Mucosa of gallbladder (tissue), 1 donor: ENCODE results near the gene CCND2. TPM values are rescaled to one million over a fixed set of nuclear protein-coding genes. Genes with fewer than 3 reads are reported as not detected.
"Not testable (repeated sequence)": the region's sequence is repeated elsewhere in the genome, so short reads cannot be mapped to it uniquely, and the experiment has no call there.

Experiments
- DNase-seq: peaks from one replicate; pipeline ENCODE4 v3.0.0-alpha.2; 2020; ENCODE audit warnings: low spot score
- total RNA-seq: library from RNA; stranded (reverse); gene quantifications from one replicate; pipeline ENCODE4 v1.2.1, GENCODE V29; 2021
- donor health status: DM: no; HTN: no; CAD: no.

CCND2 gene
- 64.1 TPM for total RNA-seq

DNA sequence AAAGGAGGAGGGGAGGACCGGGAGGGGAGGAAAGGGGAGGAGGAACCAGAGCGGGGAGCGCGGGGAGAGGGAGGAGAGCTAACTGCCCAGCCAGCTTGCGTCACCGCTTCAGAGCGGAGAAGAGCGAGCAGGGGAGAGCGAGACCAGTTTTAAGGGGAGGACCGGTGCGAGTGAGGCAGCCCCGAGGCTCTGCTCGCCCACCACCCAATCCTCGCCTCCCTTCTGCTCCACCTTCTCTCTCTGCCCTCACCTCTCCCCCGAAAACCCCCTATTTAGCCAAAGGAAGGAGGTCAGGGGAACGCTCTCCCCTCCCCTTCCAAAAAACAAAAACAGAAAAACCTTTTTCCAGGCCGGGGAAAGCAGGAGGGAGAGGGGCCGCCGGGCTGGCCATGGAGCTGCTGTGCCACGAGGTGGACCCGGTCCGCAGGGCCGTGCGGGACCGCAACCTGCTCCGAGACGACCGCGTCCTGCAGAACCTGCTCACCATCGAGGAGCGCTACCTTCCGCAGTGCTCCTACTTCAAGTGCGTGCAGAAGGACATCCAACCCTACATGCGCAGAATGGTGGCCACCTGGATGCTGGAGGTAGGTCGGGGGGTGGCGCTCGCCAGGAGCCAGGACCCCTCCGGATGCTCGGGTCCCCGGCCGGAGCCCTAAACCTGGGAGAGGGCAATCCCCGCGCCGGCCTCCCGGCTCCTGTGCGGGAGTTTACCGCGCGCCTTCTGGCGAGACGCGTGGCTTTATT lies at the start of gene CCND2:
Gene CCND2 (plus strand): TSS at position 111 of the 744 bp plus-strand sequence. CDS start 279 bp downstream, at position 390.
- peak; percentile 82 for DNase-seq

DNA sequence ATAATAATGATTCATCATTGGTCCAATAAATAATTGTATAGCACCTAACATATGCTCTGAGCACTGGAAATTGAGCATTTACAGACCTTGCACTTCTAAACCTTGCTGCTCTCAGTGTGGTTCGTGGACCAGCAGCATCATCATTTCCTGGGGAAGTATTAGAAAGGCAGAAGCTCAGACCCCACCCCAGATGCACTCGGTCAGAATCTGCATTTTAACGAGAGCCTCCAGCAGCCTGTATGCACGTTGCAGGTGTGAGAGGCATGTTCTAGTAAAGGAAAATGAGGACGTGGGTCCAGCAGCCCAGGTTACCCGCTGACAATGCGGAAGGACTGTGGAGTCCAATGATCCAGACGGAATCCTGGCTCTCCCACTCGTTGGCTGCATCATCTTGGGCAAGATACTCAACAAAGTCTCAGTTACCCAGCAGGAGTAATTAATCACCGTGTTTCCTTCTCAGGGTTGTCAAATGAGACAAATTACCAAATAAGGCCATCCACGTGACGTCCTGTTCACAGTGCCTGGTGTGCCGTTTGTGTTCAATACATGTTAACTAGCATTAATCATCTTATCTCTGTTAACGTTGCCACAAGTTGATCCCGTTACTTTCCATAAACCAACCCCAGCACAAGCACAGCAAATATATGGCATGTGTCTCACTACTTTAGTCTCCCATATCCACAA lies 49.2 kb upstream of the CCND2 start:
- DNase-seq = no peak

DNA sequence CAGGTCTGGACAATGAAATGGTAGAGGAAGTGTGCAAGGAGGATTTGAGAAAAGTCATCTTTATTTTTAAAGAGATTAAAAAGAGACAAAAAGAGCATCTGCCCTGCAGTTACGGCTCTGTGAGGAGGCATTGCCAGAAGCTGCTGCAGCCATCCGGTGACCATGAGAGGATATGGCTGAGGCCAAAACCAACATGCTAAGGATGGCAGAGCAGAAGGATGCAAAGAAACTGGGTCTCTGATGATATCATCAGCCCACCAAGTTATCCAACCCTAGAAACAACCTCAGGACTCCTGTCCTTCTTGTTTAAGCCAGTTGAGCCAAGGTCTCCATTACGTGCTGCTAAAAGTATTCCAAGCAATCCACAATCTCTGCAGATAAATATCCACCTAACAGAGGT lies 48.0 kb upstream of the CCND2 start:
- DNase-seq = no peak

DNA sequence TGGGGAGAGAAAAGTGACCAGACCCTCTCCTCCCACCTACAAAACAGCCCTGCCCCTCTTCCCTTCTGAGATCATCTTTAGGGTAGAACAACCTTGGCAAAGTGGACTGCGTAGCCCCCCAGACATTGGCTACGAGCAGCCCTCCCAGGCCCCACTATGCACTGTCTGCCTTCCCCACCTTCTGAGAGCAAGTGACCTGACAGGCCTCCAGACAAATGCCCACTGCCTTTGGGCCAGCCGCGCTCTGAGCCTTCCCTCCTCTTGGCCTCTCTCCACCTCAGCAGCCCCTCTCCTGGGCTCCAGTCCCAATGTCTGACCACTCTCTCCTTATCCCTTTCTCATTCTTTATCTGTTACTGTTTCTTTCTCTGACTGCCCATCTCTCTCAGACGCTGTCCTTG lies 46.5 kb upstream of the CCND2 start:
- DNase-seq = no peak

DNA sequence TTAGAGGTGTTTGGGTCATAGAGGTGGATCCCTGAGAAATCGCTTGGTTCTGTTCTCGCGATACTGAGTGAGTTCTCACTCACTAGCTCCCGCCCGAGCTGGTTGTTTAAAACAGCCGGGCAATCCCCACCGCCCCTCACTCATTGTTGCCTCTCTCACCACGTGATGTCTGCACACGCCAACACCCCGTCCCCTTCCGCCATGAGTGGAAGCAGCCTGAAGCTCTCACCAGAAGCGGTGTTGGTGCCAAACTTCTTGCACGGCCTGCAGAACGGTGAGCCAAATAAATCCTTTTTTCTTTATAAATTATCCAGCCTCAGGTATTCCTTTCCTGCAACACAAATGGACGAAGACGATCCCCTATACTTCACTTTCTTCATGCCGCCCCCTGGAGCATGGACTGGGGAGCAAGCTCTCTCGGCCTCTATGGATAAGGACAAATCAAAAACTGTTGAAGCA lies 45.4 kb upstream of the CCND2 start:
- no peak for DNase-seq

DNA sequence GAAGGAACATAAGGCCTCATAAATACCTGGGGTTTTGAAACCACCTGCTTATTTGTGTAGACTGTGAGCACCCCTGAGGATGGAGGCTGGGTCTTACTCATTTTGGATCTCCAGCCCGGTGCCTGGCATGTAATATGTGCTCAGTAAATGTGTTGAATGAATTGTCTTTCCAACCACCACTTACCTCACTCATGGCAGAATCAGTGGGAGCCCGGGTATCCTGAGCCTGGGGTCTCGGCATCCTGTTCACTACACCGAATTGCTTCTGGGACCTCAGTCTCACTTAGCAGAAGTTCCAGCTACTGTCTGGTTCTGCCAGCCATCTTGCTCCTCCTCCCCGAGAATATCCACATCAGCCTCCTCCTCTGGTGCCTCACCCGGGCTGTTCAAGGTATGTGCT lies 43.0 kb upstream of the CCND2 start:
- DNase-seq = no peak

DNA sequence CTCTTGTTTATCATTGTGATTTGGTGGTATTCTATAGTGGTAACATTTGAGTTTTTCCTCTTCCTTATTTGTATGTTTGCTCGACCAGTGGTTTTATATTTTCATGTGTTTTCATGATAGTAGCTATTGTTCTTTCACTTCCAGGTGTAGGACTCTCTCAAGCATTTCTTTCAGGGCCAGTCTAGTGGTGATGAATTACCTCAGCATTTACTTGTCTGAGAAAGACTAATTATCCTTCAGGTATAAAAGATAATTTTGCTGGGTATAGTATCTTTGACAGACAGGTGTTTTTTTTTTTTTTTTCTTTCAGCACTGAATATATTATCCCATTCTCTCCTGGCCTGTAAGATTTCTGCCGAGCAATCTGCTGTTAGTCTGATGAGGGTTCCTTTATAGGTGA lies 35.0 kb upstream of the CCND2 start:
- no peak for DNase-seq

DNA sequence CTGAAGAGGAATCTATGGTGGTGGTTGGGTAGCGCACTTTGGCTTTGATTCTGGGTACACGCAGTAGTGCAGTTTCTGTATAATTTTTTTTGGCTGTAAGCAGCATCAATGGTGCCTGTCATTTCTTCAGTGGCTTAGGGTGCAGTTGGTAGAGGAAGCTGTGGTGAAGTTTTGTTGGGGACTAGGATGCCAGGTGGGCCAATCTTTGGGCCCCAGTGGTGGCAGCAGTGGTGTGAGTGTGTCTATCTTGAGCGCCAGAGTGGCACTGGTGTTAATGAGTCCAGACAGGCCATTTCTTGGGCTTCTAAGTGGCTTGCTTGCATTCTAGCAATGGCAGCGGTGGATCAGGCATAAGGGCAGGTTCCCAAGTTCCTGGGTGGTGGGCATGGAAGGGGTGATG lies 33.8 kb upstream of the CCND2 start:
- no peak for DNase-seq

DNA sequence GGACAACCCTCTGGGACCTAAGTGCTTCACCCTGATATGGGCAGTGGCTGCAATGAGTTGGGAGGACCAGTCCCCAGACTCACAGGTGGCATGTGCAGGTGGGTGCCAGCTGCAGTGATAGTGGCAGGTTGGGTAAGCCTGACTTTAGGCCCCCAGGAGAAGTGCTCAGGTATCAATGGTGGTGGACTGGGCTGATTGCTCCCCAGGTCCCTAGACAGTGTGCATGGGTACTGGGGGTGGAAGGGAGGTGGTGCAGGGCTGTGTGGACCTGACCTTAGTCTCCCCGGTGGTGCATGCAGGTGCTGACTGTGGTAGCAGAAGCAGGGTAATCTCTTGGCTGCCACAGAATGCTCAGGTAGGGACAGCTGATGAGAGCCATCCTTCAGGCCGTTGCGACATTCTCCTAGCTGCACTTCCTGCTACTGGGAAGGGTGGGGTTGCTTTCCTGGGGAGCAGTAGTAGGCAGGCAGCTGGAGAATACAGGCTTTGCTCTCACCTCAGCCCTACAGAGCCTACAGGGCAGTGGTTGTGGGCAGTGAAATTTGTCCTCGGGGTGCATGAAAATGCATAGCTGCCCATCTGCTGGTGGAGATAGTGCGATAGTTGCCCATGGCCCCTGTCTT lies 33.3 kb upstream of the CCND2 start:
- DNase-seq = no peak

DNA sequence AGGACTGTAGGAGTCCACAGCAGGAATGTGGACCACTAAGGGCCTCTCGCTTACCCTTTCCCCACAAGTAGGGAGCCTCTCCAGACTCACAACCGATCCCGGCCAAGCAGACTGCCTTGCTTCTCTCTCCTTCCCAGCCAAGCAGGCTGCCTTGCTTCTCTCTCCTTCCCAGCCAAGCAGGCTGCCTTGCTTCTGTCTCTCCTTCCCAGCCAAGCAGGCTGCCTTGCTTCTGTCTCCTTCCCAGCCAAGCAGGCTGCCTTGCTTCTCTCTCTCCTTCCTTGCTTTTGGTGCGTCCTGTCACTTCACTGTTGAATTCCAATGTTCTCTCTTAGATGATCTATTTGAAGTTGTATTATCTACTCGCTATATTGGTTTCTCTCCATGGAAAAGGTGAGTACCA lies 32.6 kb upstream of the CCND2 start:
- DNase-seq = no peak

DNA sequence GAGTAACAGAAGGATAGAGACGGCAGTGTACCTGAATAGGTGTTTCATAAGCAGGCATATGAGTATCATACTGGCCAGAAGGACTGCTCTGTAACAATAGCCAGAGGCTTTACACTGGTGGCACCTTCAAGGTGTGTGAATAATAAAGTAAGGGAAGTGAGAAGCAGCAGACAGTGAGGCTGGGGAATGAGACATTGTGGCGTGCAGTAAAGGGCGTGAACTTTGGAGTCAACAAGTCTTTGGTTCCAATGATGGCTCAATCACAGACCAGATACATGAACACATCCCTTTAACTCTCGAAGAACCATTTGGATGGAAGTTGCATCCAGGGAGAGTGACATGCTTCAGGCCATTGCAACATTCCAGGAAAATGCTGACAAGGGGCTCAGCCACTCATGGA lies 32.0 kb upstream of the CCND2 start:
- DNase-seq = no peak

DNA sequence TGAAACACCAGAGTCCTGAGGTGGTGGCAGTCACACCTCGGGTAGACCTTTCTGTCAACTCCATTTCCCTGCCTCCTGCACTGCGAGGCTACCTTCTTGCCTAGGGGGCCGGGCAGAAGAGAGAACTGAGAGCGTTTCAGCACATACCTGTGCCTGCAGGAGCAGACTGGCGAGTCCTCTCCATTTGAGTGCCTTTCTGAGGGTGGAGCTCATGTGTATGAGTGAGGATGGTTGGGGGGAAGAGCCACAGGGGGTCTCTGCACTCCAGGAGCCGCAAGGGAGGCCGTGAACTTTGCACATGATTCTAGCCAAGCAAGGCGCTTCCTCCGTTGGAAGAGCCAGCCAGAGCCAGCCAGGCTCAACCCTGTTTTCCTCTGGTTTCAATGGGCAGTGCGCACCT lies 31.0 kb upstream of the CCND2 start:
- no peak for DNase-seq

DNA sequence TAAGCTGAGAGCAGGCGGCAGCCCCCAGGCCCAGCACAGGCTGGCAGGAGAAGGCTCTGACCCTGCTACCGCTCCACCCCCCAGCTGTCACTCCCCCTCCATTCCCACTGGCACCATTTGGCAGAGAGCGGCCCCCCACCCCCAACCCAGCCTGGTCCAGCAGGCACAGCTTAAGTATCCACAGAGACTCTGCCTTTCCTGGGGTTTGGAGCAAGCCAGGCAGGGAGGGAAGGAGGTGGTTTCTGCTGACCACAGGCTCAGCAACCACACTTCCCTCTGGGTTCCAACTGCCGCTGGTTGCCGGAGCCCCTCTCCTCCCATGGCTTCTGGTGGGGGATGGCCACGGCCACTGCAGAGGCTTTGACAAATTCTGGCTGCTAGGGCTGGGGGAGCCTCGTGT lies 30.5 kb upstream of the CCND2 start:
- DNase-seq = no peak

DNA sequence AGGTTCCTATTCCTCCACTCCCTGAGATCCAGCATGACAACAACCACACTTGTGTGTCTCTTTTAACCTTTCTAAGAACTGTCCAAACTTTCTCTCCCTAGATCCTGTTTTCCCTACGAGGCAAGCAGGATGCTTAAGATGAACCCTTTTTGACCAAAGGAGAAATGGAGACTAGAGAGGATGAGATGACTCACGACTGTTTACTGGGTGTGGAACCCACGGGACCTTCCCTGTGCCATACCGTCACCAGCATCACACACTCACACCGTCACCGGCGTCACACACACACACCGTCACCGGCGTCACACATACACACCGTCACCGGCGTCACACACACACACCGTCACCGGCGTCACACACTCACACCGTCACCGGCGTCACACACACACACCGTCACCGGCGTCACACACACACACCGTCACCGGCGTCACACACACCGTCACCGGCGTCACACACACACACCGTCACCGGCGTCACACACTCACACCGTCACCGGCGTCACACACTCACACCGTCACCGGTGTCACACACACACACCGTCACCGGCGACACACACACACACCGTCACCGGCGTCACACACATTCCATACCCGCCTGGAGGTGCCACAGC lies 30.0 kb upstream of the CCND2 start:
- DNase-seq = not testable (repeated sequence)

DNA sequence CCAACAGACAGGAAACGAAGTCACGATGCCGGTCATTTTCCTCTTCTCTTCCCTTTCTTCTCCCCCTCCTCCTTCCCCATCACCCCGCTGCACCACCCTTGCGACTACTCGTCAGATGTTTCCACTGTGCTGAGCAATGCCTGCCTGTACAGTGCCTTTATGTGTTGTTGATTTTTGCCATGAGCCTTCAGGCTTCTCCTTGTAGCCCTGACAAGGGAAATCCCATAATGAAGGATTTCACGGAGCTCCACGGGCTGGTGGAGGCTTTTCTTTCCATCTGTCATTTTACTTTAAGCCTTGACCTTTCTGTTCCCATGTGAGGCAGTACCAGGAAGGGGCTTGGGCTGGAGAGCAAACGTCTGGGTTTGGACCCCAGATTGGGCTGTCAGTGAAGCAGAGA lies 28.7 kb upstream of the CCND2 start:
- no peak for DNase-seq

DNA sequence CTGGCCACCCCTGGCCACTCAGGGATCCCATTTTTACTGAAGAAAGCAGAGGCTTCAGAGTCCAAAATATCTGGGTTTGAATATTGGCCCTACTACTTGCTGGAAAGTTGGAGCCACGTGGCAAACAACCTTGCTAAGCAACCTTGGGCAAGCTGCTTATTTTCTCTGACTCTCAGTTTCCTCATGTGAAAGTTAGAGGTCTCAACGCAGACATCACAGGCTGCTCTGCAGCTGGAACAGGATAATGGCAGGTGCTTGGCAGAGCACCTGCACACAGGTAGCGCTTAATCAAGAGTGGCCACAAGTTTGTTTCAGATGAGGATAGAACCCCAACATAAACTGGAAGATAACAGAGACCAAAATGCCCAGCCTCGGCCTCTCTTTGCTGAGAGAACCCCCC lies 28.1 kb upstream of the CCND2 start:
- no peak for DNase-seq

DNA sequence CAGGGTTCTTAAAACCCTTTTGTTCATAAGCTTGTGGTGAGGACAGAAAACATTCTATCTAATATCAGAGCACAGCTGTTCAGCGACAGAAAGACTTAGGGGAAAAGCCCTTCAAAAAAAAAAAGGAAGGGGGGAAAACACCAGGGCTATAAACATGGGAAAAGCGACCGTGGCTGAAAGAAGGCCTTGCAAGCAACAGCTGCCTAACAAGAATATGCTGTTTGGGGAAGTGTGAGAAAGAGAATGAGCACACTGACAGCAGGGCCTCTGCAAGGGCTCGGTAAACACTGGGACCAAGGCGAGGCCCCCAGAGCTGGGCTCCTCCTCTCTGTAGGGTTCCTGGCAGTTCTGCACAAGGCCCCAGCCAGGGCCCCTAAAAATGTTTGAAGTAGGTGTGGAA lies 27.4 kb upstream of the CCND2 start:
- no peak for DNase-seq

DNA sequence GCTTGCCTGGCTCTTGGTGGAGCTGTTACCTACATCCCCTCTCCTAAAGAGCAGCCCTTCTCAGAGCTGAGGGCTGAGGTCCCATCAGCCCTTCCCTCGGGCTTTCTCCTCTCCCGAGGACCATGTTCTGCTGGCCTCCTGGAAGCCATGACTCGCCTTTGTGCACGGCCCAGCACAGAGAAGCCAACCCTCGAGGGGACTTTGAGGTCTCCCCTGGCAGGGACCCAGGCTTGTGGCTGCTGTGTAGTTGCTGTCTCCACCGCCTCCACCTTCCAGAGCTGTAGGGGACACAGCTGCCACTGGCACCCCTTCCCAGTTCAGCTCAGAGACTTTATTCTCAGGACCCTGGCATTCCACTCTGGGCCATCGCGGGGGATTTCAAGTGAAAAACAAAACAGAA lies 22.9 kb upstream of the CCND2 start:
- no peak for DNase-seq

DNA sequence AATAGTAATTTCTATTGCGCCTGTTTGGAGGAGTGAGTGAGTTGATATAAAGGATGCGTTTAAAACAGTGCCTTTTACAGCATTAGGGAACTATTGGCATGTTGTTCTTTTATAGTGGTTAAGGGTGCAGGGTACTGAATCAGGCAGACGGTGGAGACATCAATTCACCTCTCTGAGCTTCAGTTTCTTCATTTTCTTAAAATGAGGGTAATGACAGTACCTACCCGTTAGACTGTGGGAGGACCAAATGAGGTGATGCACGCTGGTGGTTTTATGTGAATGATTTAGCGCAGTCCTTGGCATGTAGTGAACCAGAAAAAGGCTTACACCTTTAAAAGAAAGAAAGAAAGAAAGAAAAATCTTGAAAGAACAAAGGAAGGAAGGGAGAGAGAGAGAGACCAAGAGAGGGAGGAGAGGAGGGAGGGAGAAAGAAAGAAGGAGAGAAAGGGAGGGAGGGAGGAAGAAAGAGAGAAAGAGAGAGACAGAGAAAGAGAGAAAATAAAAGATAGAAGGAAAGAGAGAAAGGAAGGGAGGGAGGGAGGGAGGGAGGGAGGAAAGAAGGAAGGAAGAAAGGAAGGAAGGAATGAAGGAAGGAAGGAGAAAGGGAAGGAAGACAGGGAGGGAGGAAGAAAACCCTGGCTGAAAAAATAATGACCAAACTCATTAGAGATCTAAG lies 22.2 kb upstream of the CCND2 start:
- DNase-seq = no peak

DNA sequence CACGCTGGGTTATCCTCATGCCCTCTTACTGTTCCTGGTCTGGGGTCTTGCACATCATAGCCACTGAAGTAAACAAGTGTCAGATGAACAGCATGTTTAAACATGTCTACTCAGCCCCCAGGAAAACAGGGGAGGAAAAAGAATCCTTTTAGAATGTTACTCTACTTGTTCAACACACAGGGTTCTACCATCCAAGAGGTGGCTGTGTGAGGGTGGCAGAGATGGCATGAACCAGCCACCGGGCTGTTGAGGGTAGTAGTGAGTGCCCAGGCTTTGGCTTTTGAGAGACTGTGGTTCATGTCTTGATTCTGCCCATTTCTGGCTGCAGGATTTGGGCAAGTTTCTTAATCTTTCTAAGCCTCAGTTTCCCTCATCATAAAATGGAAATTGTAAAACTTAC lies 21.6 kb upstream of the CCND2 start:
- no peak for DNase-seq

DNA sequence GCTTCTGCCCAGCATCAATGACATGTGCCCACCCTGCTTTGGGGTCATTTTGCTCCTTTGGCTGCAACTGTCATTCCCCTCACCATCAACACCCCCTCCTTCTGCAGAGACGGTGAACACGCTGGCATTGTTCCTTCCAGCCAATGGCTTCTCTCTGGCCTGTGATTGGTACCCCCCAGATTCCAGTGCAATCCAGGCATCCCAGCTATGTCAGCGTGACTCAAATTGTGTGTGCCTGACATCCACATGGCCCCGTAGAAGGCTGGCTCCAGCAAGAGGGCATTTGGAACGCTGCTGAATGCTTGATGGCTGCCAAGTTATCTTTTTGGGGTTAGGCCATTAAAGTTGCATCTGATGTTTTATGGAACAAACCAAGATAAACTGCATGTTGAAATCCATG lies 21.0 kb upstream of the CCND2 start:
- no peak for DNase-seq
